ENCODE data around the gene TGFBRAP1.
"Not testable (repeated sequence)": the region's sequence is repeated elsewhere in the genome, so short reads cannot be mapped to it uniquely, and the experiment has no call there.

DNA sequence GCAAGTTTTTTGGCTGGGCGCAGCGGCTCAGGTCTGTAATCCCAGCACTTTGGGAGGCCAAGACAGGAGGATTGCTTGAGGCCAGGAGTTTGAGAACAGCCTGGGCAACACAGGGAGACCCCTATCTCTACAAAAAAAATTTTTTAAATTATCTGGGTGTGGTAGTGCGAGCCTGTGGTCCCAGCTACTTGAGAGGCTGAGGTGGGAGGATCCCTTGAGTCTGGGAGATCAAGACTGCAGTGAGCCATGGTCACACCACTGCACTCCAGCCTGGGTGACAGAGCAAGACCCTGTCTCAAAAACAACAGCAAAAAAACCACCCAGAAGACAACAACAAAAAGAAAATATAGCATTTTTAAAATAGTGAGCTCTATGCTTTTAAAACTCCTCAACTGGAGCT lies 2.3 kb downstream of the TGFBRAP1 start:
- not testable (repeated sequence) for TF ChIP-seq EZH2 (IDR thresholded peaks at IDR 0.05; ENCODE audit: insufficient read depth, poor library complexity, severe bottlenecking); EZH2phosphoT487 (IDR thresholded peaks at IDR 0.05; ENCODE audit: insufficient read depth, low read depth)
